Neural cell (in vitro differentiated cells): ENCODE results near the gene SPON1.

Experiments
- POLR2AphosphoS5 ChIP-seq: IDR thresholded peaks from 2 replicates; pipeline ENCODE4 v1.6.1; 2012
- TAF1 ChIP-seq: IDR thresholded peaks from 2 replicates; pipeline ENCODE4 v1.6.1; 2012; ENCODE audit warnings: low read depth
- TF ChIP-seq, protein P1 (sequence below): fragments of 450-650 bp; IDR thresholded peaks from 2 replicates; pipeline ENCODE4 v1.5.1; 2014; ENCODE audit warnings: antibody characterized with exemption, mild to moderate bottlenecking, moderate library complexity; ENCODE audit not compliant: poor library complexity, severe bottlenecking
- TF ChIP-seq, protein P2 (sequence below): IDR thresholded peaks from 2 replicates; pipeline ENCODE4 v1.6.1; 2012; ENCODE audit warnings: borderline replicate concordance

DNA sequence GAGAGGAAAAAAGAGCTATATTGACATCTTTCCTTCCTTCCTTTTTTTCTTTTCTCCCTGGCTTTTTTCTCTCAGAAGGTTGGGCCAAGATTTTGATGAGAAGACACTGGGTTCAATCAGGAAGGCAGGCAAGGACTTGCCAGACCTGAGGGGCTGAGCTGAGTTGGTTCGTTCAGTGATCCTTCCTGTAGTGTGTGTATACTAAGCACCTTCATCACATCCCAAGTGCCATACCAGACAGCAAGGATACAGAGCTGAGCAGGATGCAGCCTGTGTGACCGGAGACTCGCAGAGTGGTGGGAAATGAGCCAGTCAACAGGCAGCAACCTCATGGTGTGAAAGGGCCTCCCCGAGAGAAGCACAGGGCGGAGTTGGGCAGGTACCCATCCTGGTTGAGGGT is 95.5 kb downstream of the SPON1 start:
- TF ChIP-seq, protein P1, sequence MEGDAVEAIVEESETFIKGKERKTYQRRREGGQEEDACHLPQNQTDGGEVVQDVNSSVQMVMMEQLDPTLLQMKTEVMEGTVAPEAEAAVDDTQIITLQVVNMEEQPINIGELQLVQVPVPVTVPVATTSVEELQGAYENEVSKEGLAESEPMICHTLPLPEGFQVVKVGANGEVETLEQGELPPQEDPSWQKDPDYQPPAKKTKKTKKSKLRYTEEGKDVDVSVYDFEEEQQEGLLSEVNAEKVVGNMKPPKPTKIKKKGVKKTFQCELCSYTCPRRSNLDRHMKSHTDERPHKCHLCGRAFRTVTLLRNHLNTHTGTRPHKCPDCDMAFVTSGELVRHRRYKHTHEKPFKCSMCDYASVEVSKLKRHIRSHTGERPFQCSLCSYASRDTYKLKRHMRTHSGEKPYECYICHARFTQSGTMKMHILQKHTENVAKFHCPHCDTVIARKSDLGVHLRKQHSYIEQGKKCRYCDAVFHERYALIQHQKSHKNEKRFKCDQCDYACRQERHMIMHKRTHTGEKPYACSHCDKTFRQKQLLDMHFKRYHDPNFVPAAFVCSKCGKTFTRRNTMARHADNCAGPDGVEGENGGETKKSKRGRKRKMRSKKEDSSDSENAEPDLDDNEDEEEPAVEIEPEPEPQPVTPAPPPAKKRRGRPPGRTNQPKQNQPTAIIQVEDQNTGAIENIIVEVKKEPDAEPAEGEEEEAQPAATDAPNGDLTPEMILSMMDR = no peak
- no peak for TF ChIP-seq POLR2AphosphoS5
- no peak for TF ChIP-seq TAF1
- TF ChIP-seq, protein P2, sequence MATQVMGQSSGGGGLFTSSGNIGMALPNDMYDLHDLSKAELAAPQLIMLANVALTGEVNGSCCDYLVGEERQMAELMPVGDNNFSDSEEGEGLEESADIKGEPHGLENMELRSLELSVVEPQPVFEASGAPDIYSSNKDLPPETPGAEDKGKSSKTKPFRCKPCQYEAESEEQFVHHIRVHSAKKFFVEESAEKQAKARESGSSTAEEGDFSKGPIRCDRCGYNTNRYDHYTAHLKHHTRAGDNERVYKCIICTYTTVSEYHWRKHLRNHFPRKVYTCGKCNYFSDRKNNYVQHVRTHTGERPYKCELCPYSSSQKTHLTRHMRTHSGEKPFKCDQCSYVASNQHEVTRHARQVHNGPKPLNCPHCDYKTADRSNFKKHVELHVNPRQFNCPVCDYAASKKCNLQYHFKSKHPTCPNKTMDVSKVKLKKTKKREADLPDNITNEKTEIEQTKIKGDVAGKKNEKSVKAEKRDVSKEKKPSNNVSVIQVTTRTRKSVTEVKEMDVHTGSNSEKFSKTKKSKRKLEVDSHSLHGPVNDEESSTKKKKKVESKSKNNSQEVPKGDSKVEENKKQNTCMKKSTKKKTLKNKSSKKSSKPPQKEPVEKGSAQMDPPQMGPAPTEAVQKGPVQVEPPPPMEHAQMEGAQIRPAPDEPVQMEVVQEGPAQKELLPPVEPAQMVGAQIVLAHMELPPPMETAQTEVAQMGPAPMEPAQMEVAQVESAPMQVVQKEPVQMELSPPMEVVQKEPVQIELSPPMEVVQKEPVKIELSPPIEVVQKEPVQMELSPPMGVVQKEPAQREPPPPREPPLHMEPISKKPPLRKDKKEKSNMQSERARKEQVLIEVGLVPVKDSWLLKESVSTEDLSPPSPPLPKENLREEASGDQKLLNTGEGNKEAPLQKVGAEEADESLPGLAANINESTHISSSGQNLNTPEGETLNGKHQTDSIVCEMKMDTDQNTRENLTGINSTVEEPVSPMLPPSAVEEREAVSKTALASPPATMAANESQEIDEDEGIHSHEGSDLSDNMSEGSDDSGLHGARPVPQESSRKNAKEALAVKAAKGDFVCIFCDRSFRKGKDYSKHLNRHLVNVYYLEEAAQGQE = no peak
